ENCODE measurements around the gene HYDIN.
"Not testable (repeated sequence)": the region's sequence is repeated elsewhere in the genome, so short reads cannot be mapped to it uniquely, and the experiment has no call there.

DNA sequence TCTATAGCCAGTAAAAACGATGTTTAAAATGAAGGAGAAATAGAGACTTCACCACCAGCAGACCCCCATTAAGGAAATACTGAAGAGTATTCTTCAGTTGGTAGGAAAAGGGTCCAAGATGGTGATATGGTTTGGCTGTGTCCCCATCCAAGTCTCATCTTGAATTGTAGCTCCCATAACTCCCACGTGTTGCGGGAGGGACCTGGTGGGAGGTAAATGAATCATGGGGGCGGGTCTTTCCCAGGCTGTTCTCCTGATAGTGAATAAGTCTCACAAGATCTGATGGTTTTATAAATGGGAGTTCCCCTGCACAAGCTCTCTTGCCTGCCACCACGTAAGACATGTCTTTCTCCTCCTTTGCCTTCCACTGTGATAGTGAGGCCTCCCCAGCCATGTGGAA, 352.6 kb downstream of the HYDIN start:
- TF ChIP-seq POLR2A (IDR thresholded peaks at IDR 0.05): not testable (repeated sequence)
- TF ChIP-seq, protein P1, sequence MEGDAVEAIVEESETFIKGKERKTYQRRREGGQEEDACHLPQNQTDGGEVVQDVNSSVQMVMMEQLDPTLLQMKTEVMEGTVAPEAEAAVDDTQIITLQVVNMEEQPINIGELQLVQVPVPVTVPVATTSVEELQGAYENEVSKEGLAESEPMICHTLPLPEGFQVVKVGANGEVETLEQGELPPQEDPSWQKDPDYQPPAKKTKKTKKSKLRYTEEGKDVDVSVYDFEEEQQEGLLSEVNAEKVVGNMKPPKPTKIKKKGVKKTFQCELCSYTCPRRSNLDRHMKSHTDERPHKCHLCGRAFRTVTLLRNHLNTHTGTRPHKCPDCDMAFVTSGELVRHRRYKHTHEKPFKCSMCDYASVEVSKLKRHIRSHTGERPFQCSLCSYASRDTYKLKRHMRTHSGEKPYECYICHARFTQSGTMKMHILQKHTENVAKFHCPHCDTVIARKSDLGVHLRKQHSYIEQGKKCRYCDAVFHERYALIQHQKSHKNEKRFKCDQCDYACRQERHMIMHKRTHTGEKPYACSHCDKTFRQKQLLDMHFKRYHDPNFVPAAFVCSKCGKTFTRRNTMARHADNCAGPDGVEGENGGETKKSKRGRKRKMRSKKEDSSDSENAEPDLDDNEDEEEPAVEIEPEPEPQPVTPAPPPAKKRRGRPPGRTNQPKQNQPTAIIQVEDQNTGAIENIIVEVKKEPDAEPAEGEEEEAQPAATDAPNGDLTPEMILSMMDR (IDR thresholded peaks at IDR 0.05): not testable (repeated sequence)

All from adrenal gland (tissue), 5 donors.